H1 (cell line): Measurements from ENCODE around the gene SMOC2. TPM values are rescaled to one million over a fixed set of nuclear protein-coding genes. Genes with fewer than 3 reads are reported as not detected.

Experiments used
- CTCF ChIA-PET: fragments of 300-600 bp; sonication (Branson Sonifier 250); formaldehyde crosslinking; loops from one replicate; lab custom pipeline; 2021; ENCODE audit not compliant: partially characterized antibody; lab: Charles Lee
- POLR2A ChIA-PET: fragments of 300-600 bp; sonication (Branson Sonifier 250); formaldehyde crosslinking; loops from one replicate; lab custom pipeline; 2021; ENCODE audit warnings: inconsistent platforms; ENCODE audit not compliant: partially characterized antibody; lab: Charles Lee
- DNase-seq, 2 experiments: peaks; one replicate each; pipeline versions ENCODE4 v3.0.0 to v3.0.0-alpha.2; 2010 to 2022; ENCODE audit warnings: low spot score in 2 of 2, low read depth in 1 of 2, mixed read lengths in 1 of 2
- FAIRE-seq: peaks from 2 replicates; lab custom pipeline; 2011; peaks lifted over from hg19 to GRCh38; lab: Jason Lieb, UNC
- H2AFZ ChIP-seq: 2 replicates; pipeline ENCODE4 v1.8.1; 2012; ENCODE audit warnings: low read length, inconsistent platforms
- H2AK5ac ChIP-seq: 2 replicates; pipeline ENCODE4 v1.6.1; 2013; ENCODE audit warnings: low read depth, low read length
- H2BK120ac ChIP-seq: replicated peaks from 2 replicates; pipeline ENCODE3; 2013; ENCODE audit warnings: low read depth, low read length, inconsistent platforms
- H2BK12ac ChIP-seq: 2 replicates; pipeline ENCODE4 v1.6.1; 2013; ENCODE audit warnings: low read depth, low read length
- H2BK15ac ChIP-seq: 2 replicates; pipeline ENCODE4 v1.6.1; 2013; ENCODE audit warnings: low read length
- H2BK20ac ChIP-seq: 2 replicates; pipeline ENCODE4 v1.6.1; 2013; ENCODE audit warnings: low read length
- H2BK5ac ChIP-seq: 2 replicates; pipeline ENCODE4 v1.6.1; 2013; ENCODE audit warnings: low read depth, low read length
- H3K14ac ChIP-seq: 2 replicates; pipeline ENCODE4 v1.6.1; 2013; ENCODE audit warnings: inconsistent platforms; ENCODE audit not compliant: insufficient read length
- H3K18ac ChIP-seq: 2 replicates; pipeline ENCODE4 v1.6.1; 2013; ENCODE audit warnings: low read length; ENCODE audit errors: extremely low read depth
- H3K23ac ChIP-seq: 2 replicates; pipeline ENCODE4 v1.6.1; 2013; ENCODE audit warnings: inconsistent platforms; ENCODE audit not compliant: insufficient read length
- H3K23me2 ChIP-seq: 2 replicates; pipeline ENCODE4 v1.6.1; 2013; ENCODE audit warnings: low read depth, low read length
- H3K27ac ChIP-seq: 2 replicates; pipeline ENCODE4 v1.6.1; 2011; ENCODE audit warnings: low read depth, low read length, inconsistent platforms
- H3K27me3 ChIP-seq, 4 experiments: replicated peaks in 1 of 4; 1 replicate in 1 of 4; 2 replicates in 3 of 4; pipeline versions ENCODE4 v1.6.1 to v1.8.1; 2011 to 2013; ENCODE audit warnings: low read length in 3 of 4, mild to moderate bottlenecking in 3 of 4, inconsistent platforms in 2 of 4, mixed read lengths in 2 of 4, moderate library complexity in 1 of 4; ENCODE audit not compliant: control insufficient read depth in 3 of 4, insufficient read depth in 3 of 4; ENCODE audit errors: extremely low read depth in 1 of 4
- H3K36me3 ChIP-seq, 4 experiments: 2 replicates each; pipeline versions ENCODE4 v1.6.1 to v1.8.1; 2011 to 2013; ENCODE audit warnings: mild to moderate bottlenecking in 4 of 4, low read length in 3 of 4, moderate library complexity in 2 of 4, control low read depth in 1 of 4, inconsistent platforms in 1 of 4; ENCODE audit not compliant: insufficient read depth in 4 of 4, control insufficient read depth in 2 of 4
- H3K4ac ChIP-seq: replicated peaks from 2 replicates; pipeline ENCODE3; 2013; ENCODE audit warnings: low read length, low read depth, mixed read lengths, inconsistent platforms; ENCODE audit not compliant: insufficient read length
- H3K4me1 ChIP-seq, 4 experiments: replicated peaks in 1 of 4; 1 replicate in 1 of 4; 2 replicates in 3 of 4; pipeline versions ENCODE4 v1.6.1 to v1.8.1; 2011 to 2013; ENCODE audit warnings: low read length in 3 of 4, inconsistent platforms in 2 of 4, mixed read lengths in 1 of 4; ENCODE audit not compliant: insufficient read depth in 4 of 4, control insufficient read depth in 3 of 4
- H3K4me2 ChIP-seq, 2 experiments: 2 replicates each; pipeline versions ENCODE4 v1.6.1 to v1.8.1; 2011 to 2013; ENCODE audit warnings: low read depth in 2 of 2, low read length in 2 of 2, control low read depth in 1 of 2, inconsistent platforms in 1 of 2, mild to moderate bottlenecking in 1 of 2; ENCODE audit not compliant: insufficient read depth in 1 of 2
- H3K4me3 ChIP-seq, 4 experiments: fragments of 200-600, 300-600 bp in 1 of 4; sonication (generic), shearing (Covaris generic), sonication (Bioruptor Twin) in 1 of 4; 2 replicates each; pipeline versions ENCODE4 v1.5.1 to v1.8.1; 2011 to 2016; ENCODE audit warnings: low read length in 4 of 4, low read depth in 3 of 4, control low read depth in 2 of 4, inconsistent platforms in 2 of 4, mild to moderate bottlenecking in 2 of 4, mixed read lengths in 1 of 4, moderate library complexity in 1 of 4; ENCODE audit not compliant: insufficient read depth in 2 of 4; ENCODE audit errors: extremely low read depth in 1 of 4
- H3K56ac ChIP-seq: replicated peaks from 2 replicates; pipeline ENCODE3; 2013; ENCODE audit warnings: low read depth, mild to moderate bottlenecking, mixed read lengths, low read length, inconsistent platforms; ENCODE audit not compliant: insufficient read length
- H3K79me1 ChIP-seq: 2 replicates; pipeline ENCODE4 v1.6.1; 2013; ENCODE audit warnings: low read depth, low read length, control low read depth
- H3K79me2 ChIP-seq, 2 experiments: 2 replicates each; pipeline versions ENCODE4 v1.6.1 to v1.8.1; 2012 to 2013; ENCODE audit warnings: low read length in 2 of 2, mild to moderate bottlenecking in 2 of 2, inconsistent platforms in 1 of 2; ENCODE audit not compliant: insufficient read depth in 2 of 2, control insufficient read depth in 1 of 2
- H3K9ac ChIP-seq, 4 experiments: replicated peaks in 1 of 4; 1 replicate in 1 of 4; 2 replicates in 3 of 4; pipeline versions ENCODE4 v1.6.1 to v1.8.1; 2011 to 2013; ENCODE audit warnings: low read depth in 3 of 4, low read length in 3 of 4, control low read depth in 2 of 4, mild to moderate bottlenecking in 2 of 4, moderate library complexity in 2 of 4, inconsistent platforms in 1 of 4; ENCODE audit errors: extremely low read depth in 1 of 4
- H3K9me3 ChIP-seq, 2 experiments: 2 replicates each; pipeline versions ENCODE4 v1.6.1 to v1.8.1; 2012 to 2013; ENCODE audit warnings: mild to moderate bottlenecking in 2 of 2, moderate library complexity in 2 of 2, control low read depth in 1 of 2, inconsistent platforms in 1 of 2, low read depth in 1 of 2, low read length in 1 of 2, mixed read lengths in 1 of 2; ENCODE audit not compliant: insufficient read depth in 2 of 2
- H4K20me1 ChIP-seq, 2 experiments: replicated peaks in 1 of 2; 2 replicates each; pipeline versions ENCODE3 to v1.8.1; 2011 to 2013; ENCODE audit warnings: inconsistent platforms in 2 of 2, low read length in 2 of 2, mild to moderate bottlenecking in 1 of 2; ENCODE audit not compliant: insufficient read depth in 2 of 2, control insufficient read depth in 1 of 2
- H4K5ac ChIP-seq: 2 replicates; pipeline ENCODE4 v1.6.1; 2013; ENCODE audit warnings: low read length, low read depth, mixed read lengths, inconsistent platforms; ENCODE audit not compliant: insufficient read length
- H4K8ac ChIP-seq: 2 replicates; pipeline ENCODE4 v1.8.0; 2013; ENCODE audit warnings: mild to moderate bottlenecking, moderate library complexity, low read length, inconsistent platforms; ENCODE audit not compliant: insufficient read depth; ENCODE audit errors: extremely low read depth
- H4K91ac ChIP-seq: replicated peaks from 2 replicates; pipeline ENCODE3; 2013; ENCODE audit warnings: low read length, mixed read lengths, inconsistent platforms; ENCODE audit not compliant: insufficient read length
- POU5F1 ChIP-seq: IDR thresholded peaks from 2 replicates; pipeline ENCODE4 v1.6.1; 2011; ENCODE audit warnings: low read depth, mild to moderate bottlenecking, low read length, moderate library complexity
- WGBS, 2 experiments: shearing (Covaris generic) in 1 of 2; methylation state at CpG; one replicate each; pipeline versions ENCODE4 v1.1.6 to v1.1.7; 2013 to 2015; ENCODE audit warnings: low lambda C conversion rate in 2 of 2, mixed read lengths in 2 of 2, inconsistent platforms in 1 of 2, low coverage in 1 of 2, missing lambda C conversion rate in 1 of 2; ENCODE audit not compliant: insufficient replicate concordance in 2 of 2, insufficient coverage in 1 of 2, insufficient read length in 1 of 2; ENCODE audit errors: extremely low coverage in 1 of 2, missing lambda C conversion rate in 1 of 2; 5-methylcytosine and 5-hydroxymethylcytosine counted together
- polyA plus RNA-seq, 7 experiments: library from polyadenylated mRNA; depleted of rRNA in 3 of 7; stranded (reverse) in 5 of 7; unstranded in 2 of 7; fragments of >200 nt in 5 of 7; fragments of 200-250 nt in 2 of 7; gene quantifications; 1 replicate in 5 of 7; 2 replicates in 1 of 7; 4 replicates in 1 of 7; pipeline versions ENCODE4 v1.2.1 to v1.2.3, GENCODE V29; 2011 to 2013; ENCODE audit warnings: missing spikeins in 2 of 7, mixed read lengths in 2 of 7
- total RNA-seq: library from RNA; stranded (reverse); fragmentation: NEBNext Ultra II Directional; extraction: Animal tissue kit (Norgen Biotek cat#: 25700); gene quantifications from 2 replicates; pipeline ENCODE4 v1.2.1, GENCODE V29; 2021

Gene SMOC2
- total and polyA plus RNA-seq, 2 of the 8 experiments (the other 6 are each of a cell fraction or from before 2014, with no cell fraction given), result 7.7 to 8.5 TPM

GRCh38 chr6:168516944-168517741 is 76.2 kb downstream of the SMOC2 start:
- Histone ChIP-seq H2BK5ac (no peak overlapping the region), H4K20me1 (peaks cover 0 to 7% of the 10 kb centered on the region in 2 experiments), H4K5ac (no peak overlapping the region), H3K23ac (no peak overlapping the region), H3K4me2 (no peak overlapping the region), H3K56ac (no peak overlapping the region), H2AK5ac (no peak overlapping the region), H3K4me1 (0 out of 7 replicates have a peak, but pooled peaks cover 0 to 3% (median 0%) of the 10 kb centered on the region in 4 experiments), H4K8ac (no peak overlapping the region; the same call in 1 of the 2 replicates), H3K4me3 (no peak overlapping the region), H3K79me1 (no peaks in the 10 kb centered on the region), H3K9ac (no peak overlapping the region), H3K9me3 (peaks cover 0 to 4% of the 10 kb centered on the region in 2 experiments; a peak in 1 of 4 replicates), H3K27me3 (no peaks in the 10 kb centered on the region), H2BK120ac (no peak overlapping the region), H2BK12ac (no peak overlapping the region), H2BK20ac (no peak overlapping the region), H3K27ac (no peak overlapping the region), H3K4ac (no peak overlapping the region), H2BK15ac (no peak overlapping the region), H3K79me2 (no peaks in the 10 kb centered on the region), H4K91ac (no peak overlapping the region), H3K36me3 (no peaks in the 10 kb centered on the region; a peak in 1 of 8 replicates), H3K18ac (no peak overlapping the region), H3K23me2 (peaks cover 8% of the 10 kb centered on the region), H2AFZ (no peak overlapping the region), H3K14ac (no peak overlapping the region)
- ChIA-PET CTCF (interaction anchor here (0.6 to 1.7 kb wide), 6 partner anchors 9 to 714 kb away, joined by 3 to 6 read pairs (median 4); no protein-coding TSS in a partner anchor), POLR2A (interaction anchor here (0.9 kb wide), 1 partner anchor 17 kb away, joined by 3 read pairs; no protein-coding TSS in a partner anchor)
- DNase-seq (no peak), FAIRE-seq (no peak)
- no peak for TF ChIP-seq POU5F1
- whole genome bisulfite sequencing, 2 experiments, result 96% methylated on average over 37 of the region's 37 CpGs; no CpG with 5 or more reads in 1 of the 2 experiments
